ENCODE data around the gene NLRP6.
"Not testable (repeated sequence)": the region's sequence is repeated elsewhere in the genome, so short reads cannot be mapped to it uniquely, and the experiment has no call there.

GRCh38 chr11:309979-310572 is 31.9 kb downstream of the NLRP6 start:
- not testable (repeated sequence) for TF ChIP-seq EZH2phosphoT487 (IDR thresholded peaks at IDR 0.05; ENCODE audit: low read depth); CTCF (IDR thresholded peaks at IDR 0.05; ENCODE audit: low read depth, low read length)

All from OCI-LY3 (cell line).